Middle frontal gyrus (tissue), 1 donor: ENCODE measurements around the gene GNLY.
"Not testable (repeated sequence)": the region's sequence is repeated elsewhere in the genome, so short reads cannot be mapped to it uniquely, and the experiment has no call there.

Experiments
- DNase-seq: peaks from one replicate; pipeline ENCODE4 v3.0.0-alpha.2; 2015; ENCODE audit warnings: low spot score; ENCODE audit errors: extremely low spot score

GNLY gene

DNA sequence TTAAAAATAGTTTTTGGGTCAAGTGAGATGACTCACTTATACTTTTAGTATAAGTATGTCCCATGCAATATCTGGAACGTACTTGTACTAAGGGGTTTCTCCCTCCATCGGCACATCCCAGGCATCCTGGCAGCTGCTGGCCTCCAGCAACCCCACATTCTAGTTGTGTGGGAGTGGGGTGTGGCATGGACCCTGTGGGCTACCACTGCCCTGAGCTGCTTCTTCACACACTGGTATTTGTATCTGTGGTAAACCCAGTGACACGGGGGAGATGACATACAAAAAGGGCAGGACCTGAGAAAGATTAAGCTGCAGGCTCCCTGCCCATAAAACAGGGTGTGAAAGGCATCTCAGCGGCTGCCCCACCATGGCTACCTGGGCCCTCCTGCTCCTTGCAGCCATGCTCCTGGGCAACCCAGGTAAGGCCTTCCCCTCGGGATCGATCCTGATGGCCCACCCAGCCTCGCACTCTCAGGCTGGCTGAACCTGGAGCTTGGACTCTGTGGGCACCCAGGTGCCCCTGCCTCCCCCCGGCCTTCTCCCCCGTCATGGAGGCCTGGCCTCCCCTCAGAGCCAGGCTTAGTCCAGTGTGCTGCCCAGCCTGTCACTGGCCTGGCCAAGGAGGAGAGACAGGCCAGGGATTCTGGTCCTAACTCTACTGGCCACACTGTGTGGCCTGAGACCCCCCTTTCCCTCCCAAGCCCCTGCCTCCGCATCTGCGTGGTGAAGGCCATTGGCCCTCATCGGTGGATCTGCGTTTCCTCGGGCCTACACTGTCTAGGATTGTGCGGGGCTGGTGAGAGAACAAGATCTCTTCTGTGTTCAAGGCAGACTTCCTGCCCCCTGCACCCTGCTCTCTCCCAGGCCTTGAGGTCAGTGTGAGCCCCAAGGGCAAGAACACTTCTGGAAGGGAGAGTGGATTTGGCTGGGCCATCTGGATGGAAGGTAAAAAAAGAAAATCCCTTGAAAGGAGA is at the start of gene GNLY:
Gene GNLY, plus strand, starts transcription at position 307 of the 974 bp plus-strand sequence. Its CDS starts 61 bp downstream, at position 368.
- DNase-seq, result no peak

DNA sequence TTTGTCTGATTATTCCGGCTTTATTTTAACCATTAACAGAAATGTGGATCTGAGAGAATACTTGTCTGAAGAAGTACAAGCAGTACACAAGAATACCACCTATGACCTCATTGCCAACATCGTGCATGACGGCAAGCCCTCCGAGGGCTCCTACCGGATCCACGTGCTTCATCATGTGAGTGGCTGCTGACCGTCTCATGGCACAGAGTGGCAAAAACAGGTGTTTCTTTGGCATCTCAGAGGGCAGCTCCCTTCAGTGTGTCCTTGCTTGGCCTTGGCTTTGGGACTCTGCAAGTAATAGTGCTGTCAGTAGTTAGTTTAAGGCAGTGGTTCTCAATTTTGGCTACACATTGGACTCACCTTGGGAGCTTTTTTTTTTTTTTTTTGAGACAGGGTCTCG is 49.2 kb upstream of the GNLY start:
- no peak for DNase-seq

DNA sequence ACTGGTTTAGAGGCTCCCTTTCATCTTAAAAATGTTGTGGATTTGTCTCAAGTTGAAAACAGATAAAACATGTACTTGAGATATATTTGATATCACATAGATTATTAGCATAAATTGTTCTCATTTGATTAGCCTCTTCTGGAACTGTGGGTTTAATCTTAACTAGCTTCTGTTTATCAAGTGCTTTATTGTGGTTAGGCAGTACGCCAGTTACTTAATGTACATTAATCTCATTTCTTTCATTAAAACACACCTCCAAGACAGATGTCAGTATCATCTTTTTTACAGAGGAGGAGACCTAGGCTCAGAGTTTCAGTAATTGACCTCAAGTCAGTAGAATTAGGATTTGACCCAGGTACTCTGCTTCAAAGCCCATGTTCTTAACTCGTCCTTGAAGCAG is 48.0 kb upstream of the GNLY start:
- DNase-seq, result no peak

DNA sequence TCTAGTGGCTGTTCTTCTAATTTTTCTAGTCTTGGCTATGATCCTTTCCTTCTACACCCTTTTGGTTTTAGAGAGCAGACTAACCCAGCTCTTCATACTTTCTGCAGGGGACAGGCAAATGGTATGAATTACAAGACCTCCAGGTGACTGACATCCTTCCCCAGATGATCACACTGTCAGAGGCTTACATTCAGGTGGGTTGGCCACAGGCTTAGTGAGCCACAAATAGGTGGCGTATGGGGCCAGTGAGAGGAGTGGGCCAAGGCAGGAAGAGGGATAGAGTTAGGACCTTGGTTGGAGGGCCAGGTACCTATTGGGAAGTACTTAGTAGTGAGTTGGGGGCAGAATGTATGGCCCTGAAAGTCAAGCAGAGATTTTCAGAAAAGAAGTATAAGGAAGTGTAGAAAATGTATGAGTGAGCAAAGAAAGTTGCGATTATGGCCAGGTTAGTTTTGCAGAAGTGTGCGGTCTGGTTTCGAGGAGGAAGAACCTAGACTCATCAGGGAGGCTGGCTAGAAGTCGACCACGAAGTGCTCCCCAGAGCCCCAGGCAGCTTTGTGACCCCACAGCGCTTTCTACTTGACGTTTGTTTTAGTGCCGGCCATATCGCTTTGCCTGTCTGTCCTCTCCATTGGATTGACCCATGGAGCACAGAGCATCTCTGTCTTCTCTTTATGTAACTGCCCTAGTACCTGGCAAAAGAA is 46.2 kb upstream of the GNLY start:
- no peak for DNase-seq

DNA sequence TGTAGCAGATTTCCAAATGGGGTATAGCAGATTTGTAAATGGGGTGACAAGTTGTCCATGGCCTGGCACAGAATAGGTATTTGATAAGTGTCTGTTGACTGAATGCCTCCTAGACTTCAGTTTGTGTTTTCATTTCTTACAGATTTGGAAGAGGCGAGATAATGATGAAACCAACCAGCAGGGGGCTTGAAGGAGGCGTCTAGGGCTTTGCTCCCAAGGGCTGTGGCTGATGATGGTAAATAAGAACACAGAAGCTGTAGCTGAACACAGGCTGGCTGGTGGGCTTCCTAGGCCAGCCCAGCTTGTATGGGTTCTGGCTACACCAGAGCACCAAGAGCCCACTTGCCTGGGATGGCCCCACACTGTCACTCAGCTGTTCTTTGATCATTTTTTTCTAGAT is 45.5 kb upstream of the GNLY start:
- DNase-seq, result no peak

DNA sequence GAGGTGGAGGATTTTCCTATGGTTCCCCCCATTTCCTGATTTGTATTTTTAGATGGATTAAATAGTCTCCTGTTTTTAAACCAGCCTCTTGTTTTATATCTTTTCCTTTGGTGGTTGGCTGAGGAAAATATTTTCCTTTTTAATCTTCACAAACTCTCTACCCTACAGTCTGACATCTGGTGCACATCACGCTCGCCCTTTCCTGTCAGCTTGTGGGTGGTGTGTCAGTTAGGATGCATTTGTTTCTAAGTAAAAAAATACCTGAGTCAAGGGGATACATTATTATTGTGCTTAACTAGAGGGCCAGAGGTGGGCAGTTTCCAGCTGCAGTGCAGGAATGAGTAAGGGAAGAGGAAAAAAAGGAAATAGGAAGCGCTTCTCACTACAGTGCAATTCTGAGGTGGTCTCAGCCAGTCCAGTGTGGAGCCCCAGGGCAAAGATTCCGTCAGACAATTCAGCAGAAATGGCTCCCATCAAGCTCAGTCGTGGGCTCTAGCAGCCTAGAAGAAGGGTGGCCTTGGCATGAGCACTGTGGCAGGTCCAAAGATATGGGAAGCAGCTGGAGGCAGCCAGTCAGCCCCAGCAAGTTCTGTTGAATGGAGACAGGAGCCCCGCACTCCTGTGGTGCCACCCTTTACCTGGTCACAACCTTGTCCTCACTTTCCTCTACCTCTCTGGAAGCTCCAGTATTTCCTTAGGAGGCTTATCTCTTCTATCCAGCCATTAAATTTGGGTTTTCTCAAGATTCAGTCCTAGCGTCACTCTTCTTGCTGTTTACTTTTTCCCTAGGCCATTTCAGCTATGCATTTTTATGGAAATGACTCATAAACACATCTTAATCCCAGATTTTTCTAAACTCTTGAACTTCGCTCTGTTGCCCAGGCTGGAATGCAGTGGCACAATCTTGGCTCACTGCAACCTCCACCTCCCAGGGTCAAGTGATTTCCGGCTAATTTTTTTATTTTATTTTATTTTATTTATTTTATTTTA is 44.7 kb upstream of the GNLY start:
- DNase-seq, result no peak

DNA sequence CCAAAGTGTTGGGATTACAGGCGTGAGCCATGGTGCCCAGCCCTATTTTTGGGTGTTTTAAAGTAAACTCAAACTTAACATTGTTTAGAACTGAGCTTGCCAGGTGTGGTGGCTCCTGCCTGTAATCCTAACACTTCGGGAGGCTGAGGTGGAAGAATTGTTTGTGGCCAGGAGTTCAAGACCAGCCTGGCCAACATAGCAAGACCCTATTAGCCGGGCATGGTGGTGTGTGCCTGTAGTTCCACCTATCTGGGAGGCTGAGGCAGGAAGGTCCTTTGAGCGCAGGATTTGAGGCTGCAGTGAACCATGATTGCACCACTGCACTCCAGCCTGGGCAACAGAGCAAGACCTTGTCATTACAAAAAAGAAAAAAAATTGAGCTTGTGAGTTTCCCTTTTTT is 43.7 kb upstream of the GNLY start:
- no peak for DNase-seq

DNA sequence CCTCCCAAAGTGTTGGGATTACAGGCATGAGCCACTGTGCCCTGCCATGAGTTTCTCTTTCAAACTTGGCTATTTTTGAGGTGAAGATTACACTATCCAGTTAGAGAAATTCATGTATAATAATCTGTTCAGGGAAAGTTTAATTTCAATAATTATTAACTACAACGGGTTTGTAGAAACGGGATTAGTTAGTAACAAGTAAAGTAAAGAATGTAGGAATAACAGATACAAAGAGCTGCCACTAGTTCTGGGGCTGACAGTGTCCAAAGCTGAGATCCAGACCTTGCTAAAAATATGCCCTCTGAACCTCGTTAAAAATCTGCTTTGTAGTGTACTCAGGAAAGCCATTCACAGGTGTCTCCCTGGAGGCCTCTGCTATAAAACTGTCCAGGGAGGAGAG is 43.1 kb upstream of the GNLY start:
- no peak for DNase-seq

DNA sequence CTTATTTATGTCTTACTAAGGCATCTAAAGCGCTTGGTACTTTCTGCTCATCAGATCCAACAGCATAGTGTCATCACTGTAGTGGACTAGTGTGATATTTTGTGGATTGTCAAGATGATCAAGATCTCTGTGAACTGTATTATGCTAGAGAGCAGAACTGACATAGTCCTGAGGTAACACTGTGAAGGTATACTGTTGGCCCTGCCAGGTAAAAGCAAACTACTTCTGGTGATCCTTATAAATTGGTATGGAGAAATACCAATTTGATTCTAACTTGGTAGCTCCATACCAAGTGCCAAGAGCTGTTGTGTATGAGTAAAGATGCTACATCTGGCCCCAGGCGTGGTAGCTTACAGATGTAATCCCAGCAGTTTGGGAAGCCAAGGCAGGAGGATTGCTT is 42.1 kb upstream of the GNLY start:
- DNase-seq, result no peak

DNA sequence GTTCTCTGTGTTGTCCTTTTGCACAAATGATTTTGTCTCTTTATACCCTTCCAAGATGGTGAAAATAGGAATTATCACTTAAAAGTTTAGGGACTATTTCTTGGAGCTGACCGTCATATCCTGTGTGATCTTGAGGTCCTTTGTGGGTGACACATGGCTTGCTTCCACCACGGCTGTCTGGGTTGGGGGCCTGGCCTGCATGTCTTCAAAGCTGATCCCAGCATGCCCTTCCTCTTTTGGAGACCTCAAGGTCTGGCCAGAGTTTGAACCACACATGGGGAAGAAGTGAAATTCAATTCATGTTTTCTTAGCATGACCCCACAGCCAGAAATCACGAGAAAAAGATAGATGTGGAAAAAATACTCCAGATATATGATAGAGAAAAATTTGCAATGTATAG is 40.2 kb upstream of the GNLY start:
- DNase-seq, result no peak

DNA sequence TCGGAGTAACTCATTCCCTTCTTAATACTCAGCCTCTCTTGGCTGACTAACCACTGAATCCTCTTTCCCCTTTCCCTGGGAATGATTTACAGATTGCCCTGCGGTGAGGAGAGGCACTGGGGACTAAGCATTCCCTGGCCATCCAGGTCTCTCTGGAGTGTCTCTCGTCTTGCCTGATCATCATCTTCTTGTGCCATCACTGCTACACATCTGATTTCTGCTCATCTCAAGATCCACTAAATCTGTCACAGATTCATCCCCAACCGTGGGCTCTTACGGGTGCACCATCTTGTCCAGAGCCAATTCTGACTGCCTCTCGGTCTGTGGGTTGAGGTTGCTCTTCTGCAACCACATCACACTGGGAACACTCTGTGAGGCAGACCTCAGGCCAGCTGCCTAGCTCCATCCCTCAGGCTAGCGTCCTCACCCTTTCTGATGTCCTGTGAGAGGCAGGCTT is 38.2 kb upstream of the GNLY start:
- no peak for DNase-seq

DNA sequence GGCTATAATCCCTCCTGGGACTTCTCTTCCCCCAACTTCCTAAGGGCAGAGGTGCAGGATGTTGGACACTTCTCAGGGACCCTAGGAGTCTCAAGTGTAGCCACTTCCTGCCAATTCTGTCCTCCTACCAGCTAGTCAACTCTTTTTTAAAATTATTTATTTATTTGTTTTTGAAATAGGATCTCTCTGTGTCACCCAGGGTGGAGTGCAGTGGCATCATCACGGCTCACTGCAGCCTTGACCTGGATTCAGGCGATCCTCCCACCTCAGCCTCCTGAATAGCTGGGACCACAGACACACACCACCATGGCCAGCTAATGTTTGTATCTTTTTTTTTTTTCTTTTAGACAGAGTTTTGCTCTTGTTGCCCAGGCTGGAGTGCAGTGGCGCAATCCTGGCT is 37.7 kb upstream of the GNLY start:
- DNase-seq, result no peak

DNA sequence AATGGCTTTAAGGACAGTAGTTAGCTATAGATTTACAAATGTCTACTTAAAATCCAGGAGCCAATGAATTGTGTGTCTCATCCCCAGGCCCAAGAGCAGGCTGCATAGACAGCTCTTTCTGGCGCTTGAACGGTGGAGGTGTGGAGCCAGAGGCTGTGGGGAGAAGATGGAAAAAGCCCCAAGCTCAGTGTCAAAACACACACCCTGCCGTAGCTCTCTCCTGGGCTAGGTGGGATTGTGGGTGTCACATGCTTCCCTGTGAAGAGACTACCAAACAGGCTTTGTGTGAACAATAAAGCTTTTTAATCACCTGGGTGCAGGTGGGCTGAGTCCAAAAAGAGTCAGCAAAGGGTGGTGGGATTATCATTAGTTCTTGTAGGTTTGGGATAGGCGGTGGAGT is 36.8 kb upstream of the GNLY start:
- DNase-seq, result not testable (repeated sequence)

DNA sequence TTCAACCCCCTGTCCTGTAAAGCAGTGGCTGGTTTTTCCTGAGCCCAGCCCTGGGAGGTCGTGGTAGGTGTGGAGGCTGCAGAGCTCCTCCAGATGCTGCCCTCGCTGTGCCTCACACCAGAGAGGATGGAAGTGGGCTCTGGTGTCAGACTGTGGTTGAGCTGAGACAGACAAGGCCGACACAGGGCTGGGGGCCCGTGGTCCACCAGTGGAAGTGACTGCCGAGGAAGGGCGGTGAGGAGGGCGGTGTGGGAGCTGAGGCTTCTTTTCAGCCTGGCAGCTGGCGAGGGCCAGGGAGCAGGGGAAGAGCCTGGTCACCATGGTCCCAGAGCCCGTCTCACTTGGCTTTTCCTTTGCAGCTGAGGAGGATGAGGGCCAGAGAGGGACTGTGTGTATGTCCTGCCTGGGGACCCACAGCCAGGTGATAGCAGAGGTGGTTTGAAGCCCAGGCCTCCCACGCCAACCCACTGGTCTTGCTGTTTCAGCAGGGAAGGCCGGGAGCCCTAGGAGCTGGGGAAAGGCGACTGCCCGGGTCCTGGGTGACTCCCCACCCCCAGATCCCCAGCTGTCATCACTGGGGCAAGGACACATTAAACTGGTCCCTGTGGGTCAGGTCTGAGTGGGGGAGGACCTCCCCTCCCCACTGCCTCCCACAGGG is 34.7 kb upstream of the GNLY start:
- DNase-seq, result no peak

DNA sequence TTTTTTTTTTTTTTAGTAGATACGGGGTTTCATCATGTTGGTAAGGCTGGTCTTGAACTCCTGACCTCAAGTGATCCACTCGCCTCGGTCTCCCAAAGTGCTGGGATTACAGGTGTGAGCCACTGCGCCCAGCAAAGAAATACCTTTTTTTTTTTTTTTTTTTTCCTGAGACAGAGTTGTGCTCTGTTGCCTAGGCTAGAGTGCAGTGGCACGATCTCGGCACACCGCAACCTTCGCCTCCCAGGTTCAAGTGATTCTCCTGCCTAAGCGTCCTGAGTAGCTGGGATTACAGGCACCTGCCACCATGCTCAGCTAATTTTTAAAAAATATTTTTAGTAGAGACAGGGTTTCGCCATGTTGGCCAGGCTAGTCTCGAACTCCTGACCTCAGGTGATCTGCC is 33.9 kb upstream of the GNLY start:
- not testable (repeated sequence) for DNase-seq

DNA sequence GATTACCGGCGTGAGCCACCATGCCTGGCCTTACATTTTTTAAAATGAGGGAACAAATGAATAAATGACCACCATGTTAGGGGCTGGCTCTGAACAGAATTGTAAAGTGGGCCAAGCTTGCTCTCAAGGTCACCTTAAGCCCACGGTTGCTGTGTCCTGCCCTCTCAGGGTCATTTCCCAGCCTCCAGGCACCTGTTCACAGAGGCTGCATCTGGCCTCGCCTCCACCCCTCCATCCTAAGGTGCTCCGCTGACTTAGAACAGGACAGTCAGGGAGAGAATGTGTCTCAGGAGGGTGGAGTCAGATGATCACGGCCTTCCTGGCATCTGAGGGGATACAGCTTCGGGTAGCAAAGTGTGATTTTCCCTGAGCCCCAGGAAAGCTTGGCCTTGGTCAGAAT is 33.4 kb upstream of the GNLY start:
- no peak for DNase-seq

DNA sequence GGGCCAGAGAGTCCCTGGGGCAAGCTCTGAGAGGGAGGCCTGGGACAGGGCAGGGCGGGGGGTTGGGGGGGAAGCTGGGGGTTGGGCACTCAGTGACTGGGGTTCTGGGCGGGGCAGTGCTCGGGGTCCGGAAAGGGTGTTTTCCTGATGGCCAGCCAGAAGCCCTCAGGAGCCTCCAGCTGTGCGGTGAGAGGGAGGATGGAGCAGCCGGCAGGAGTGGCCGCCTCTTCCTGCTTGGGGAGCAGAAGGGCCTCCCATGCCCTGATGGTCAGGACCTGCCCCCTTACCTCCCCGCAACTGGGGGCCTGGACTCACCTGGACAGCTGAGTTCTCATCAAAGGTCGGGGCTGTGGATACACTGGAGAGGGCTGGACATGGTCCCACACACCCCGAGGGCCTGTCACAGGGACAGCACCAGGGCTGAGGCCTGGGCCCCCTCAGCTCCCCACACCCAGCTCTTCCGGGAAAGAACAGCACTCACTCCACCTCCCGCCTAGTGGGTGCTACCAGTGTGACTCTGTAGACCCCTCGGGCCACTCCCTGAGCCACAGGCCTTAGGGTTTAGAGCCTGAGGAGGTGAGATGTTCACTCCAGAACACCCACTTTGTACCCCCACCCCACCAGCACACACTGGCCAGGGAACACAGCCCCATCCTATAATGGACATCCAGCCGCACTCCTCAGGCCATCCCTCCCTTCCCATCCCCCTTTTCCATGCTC is 32.9 kb upstream of the GNLY start:
- no peak for DNase-seq

DNA sequence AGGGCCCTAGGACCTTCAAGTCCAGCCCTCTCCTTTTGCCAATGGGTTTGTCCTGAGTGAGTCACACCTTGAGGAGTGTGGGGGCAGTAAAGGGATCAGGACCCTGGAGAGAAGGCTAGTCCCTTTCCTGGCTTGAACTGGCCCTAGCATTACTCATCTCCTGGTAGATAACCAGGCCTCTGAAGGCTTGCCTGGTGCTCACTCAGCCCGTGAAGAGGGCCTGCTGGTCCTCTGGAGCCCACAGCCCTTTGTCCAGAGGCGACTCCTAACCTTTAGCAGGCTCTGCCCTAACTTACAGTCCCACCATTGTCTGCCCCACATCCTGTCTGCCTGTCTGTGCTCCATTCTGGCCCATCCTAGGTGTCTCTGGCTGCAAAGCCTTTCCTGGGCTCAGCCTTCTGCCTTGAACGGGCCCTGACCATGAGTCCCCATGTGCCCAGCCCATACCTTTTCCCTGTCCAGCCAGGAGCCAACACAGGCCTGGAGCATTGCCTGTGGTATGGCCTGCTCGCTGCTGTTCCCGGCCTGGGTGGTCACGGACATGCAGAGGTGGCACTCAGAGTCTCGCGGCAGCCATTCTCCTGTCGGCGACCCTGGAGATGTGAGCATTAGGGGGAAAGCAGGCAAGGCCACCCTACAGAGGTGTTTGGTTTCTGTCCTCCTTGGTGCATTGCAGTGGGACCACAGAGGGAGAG is 31.1 kb upstream of the GNLY start:
- no peak for DNase-seq
